BE2C (cell line): ENCODE results near the gene DDX59.

Experiments used
- DNase-seq: peaks from one replicate; pipeline ENCODE4 v3.0.0-alpha.2; 2020
- H3K27me3 ChIP-seq: fragments of 250-450 bp; sonication (Bioruptor Pico); 2 replicates; pipeline ENCODE4 v1.5.1; 2020; ENCODE audit warnings: mild to moderate bottlenecking
- H3K36me3 ChIP-seq: fragments of 250-450 bp; sonication (Bioruptor Pico); 2 replicates; pipeline ENCODE4 v1.5.1; 2020; ENCODE audit warnings: mild to moderate bottlenecking
- H3K4me1 ChIP-seq: fragments of 250-450 bp; sonication (Bioruptor Pico); 2 replicates; pipeline ENCODE4 v1.5.1; 2020
- H3K4me3 ChIP-seq: 2 replicates; pipeline ENCODE4 v1.5.1; 2011; ENCODE audit warnings: low read depth, low read length
- H3K9me3 ChIP-seq: fragments of 250-450 bp; sonication (Bioruptor Pico); 2 replicates; pipeline ENCODE4 v1.5.1; 2020
- TF ChIP-seq, protein P1 (sequence below): IDR thresholded peaks from 2 replicates; pipeline ENCODE4 v1.5.1; 2012; ENCODE audit warnings: mild to moderate bottlenecking, low read depth, low read length

DDX59 gene

DNA sequence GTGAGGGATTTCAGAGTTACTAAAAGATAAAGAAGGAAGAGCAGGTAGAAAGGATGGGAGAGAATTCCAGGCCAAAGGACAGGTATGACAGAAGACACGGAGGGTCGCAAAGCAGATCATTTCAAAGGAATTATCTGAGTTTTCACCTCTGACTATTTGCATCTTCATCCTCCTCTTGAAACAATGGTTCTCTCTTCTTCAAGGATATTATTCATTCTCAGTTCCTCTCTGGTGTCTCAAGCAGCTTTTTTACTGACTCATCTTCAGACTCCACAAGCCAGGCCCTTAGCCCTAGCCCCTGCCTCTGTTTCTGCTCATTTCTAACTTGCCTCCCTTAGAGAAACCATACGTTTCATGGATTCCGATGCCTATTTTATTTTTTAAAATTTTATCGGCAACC, 15.0 kb downstream of the DDX59 start:
- no peaks in the 10 kb centered on the region for H3K4me1 ChIP-seq

DNA sequence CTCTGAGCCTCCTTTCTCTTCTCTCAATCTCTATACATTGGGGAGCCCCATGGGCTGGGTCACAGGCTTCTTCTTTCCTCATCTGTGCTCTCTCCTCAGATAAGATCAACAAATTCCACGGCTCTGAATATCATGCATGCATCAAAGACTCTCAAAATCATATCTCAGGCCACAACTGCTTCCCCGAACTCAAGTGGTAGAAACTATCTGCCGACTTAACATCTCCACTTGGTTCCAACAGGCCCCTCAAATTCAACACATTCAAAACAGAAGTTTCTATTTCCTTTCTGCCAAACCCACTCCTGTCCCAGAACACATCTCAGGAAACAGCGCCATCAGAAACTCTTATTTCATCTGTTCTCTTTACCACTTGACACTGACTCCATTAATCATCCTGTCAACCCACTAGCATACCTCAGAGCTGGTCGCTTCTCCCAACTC, 16.7 kb downstream of the DDX59 start:
- H3K4me3 ChIP-seq: no peak overlapping the region
- peaks cover 14% of the 10 kb centered on the region for H3K36me3 ChIP-seq

More for the DNA sequence above, 15.0 kb downstream of the DDX59 start:
- DNase-seq: no peak
- Histone ChIP-seq H3K4me3 (no peak overlapping the region), H3K36me3 (peaks cover 18% of the 10 kb centered on the region), H3K27me3 (no peaks in the 10 kb centered on the region), H3K9me3 (no peaks in the 10 kb centered on the region)
- TF ChIP-seq, protein P1, sequence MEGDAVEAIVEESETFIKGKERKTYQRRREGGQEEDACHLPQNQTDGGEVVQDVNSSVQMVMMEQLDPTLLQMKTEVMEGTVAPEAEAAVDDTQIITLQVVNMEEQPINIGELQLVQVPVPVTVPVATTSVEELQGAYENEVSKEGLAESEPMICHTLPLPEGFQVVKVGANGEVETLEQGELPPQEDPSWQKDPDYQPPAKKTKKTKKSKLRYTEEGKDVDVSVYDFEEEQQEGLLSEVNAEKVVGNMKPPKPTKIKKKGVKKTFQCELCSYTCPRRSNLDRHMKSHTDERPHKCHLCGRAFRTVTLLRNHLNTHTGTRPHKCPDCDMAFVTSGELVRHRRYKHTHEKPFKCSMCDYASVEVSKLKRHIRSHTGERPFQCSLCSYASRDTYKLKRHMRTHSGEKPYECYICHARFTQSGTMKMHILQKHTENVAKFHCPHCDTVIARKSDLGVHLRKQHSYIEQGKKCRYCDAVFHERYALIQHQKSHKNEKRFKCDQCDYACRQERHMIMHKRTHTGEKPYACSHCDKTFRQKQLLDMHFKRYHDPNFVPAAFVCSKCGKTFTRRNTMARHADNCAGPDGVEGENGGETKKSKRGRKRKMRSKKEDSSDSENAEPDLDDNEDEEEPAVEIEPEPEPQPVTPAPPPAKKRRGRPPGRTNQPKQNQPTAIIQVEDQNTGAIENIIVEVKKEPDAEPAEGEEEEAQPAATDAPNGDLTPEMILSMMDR: no peak

DNA sequence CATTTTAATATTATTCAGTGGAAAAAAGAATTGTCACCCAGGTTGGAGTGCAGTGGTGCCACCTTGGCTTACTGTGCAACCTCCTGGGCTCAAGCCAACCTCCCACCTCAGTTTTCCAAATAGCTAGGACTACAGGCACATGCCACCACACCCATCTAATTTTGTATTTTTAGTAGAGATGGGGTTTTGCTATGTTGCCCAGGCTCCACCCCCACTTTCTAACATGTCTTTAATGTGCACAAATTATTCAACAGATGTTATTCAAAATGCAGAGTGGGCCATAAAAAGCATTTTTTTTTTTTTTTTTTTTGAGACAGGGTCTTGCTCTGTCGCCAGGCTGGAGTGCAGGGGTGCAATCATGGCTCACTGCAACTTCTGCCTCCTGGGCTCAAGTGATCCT, 17.3 kb downstream of the DDX59 start:
- Histone ChIP-seq H3K36me3 (peaks cover 11% of the 10 kb centered on the region), H3K4me1 (no peaks in the 10 kb centered on the region)
- TF ChIP-seq, protein P1: no peak

More for the DNA sequence above, 16.7 kb downstream of the DDX59 start:
- no peaks in the 10 kb centered on the region for H3K4me1 ChIP-seq
- no peak for DNase-seq
- TF ChIP-seq, protein P1: no peak
- no peaks in the 10 kb centered on the region for H3K9me3 ChIP-seq
- H3K27me3 ChIP-seq: no peaks in the 10 kb centered on the region

DNA sequence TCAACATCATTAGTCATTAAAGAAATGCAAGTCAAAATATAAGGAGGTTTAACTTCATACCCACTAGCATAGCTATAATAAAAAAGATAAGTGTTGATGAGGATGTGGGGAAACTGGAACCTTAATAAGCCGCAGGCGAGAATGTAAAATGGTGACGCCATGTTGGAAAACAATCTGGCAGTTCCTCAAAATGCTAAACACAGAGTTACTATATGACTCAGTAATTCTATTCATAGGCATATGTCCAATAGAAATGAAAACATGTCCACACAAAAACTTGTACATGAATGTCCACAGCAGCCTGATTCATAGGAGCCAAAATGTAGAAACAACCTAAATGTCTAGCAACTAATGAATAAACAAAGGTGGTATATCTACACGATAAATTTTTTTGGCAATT, 23.2 kb downstream of the DDX59 start:
- Histone ChIP-seq H3K4me3 (no peak overlapping the region), H3K4me1 (no peaks in the 10 kb centered on the region), H3K27me3 (no peaks in the 10 kb centered on the region), H3K36me3 (peaks cover 8% of the 10 kb centered on the region; the same call in 1 of the 2 replicates), H3K9me3 (no peaks in the 10 kb centered on the region)
- TF ChIP-seq, protein P1: no peak
- no peak for DNase-seq

More for the DNA sequence above, 17.3 kb downstream of the DDX59 start:
- DNase-seq: no peak
- Histone ChIP-seq H3K27me3 (no peaks in the 10 kb centered on the region), H3K9me3 (no peaks in the 10 kb centered on the region), H3K4me3 (no peak overlapping the region)

DNA sequence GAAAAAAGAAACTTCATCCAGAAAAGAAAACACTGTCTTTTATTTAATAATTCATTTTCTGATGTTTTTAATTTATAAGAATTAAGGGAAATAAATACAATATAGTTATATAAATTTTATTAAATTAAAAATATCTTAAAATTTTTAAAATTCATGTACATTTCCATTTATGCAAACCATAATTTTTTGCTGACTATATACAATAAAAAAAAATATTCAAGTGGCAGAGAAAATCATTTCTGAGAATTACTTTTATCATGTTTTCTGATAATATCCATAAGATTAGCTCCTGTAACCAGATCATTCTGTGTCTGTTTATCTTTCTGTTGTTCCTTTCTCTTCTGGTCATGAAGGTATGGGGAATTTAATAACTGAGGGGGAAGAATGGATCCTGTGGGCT, 25.7 kb downstream of the DDX59 start:
- Histone ChIP-seq H3K27me3 (no peaks in the 10 kb centered on the region), H3K9me3 (no peaks in the 10 kb centered on the region), H3K4me3 (no peak overlapping the region), H3K36me3 (peaks cover 8% of the 10 kb centered on the region; the same call in 1 of the 2 replicates), H3K4me1 (peaks cover 9% of the 10 kb centered on the region)
- DNase-seq: no peak
- TF ChIP-seq, protein P1: no peak

DNA sequence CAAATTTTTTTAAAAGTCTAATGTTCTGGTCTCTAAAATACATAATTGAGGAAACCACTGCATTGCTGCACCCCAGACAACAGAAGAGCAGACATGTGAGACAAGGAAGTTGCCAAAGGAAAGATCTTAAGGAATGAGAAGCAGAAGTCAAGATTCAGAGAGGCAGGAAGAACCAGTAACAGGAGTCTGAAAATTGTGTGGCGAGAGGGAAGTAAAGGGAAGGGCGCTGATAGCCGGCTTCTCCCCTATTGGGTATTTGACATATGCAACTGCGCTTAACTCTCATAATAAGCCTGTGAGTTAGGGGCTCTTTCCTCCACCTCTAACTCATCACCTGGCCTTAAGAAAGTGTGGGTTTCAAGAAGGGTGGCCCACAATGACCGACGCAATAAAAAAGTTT, 27.2 kb downstream of the DDX59 start:
- H3K36me3 ChIP-seq: peaks cover 6% of the 10 kb centered on the region; the same call in 1 of the 2 replicates
- H3K4me1 ChIP-seq: peaks cover 9% of the 10 kb centered on the region
- TF ChIP-seq, protein P1: no peak
- no peak for DNase-seq
- no peak overlapping the region for H3K4me3 ChIP-seq
- no peaks in the 10 kb centered on the region for H3K27me3 ChIP-seq
- H3K9me3 ChIP-seq: no peaks in the 10 kb centered on the region
